ENCODE results near the gene MREG. TPM values are rescaled to one million over a fixed set of nuclear protein-coding genes. Genes with fewer than 3 reads are reported as not detected.
A peak's percentile ranks its signal among the peaks of the same experiment; 100 is the strongest.
"Not testable (repeated sequence)": the region's sequence is repeated elsewhere in the genome, so short reads cannot be mapped to it uniquely, and the experiment has no call there.

MREG gene
- total RNA-seq, 2 donors from 2014 or later, result 4.9 to 7.3 TPM

- H3K9me3 Mint-ChIP-seq, result no peaks in the 10 kb centered on the region
- peaks cover 4 to 12% of the 10 kb centered on the region in 2 donors for H3K36me3 Mint-ChIP-seq
- DNase-seq (ENCODE audit: low spot score in 2 of 2), result no peak
- peak overlapping the region in 1 of 2 donors; percentile 61 for H3K27ac Mint-ChIP-seq
- ATAC-seq, result no peak
Observed at GRCh38 chr2:216030216-216030615, 16.9 kb upstream of the MREG start.

GRCh38 chr2:216029416-216030129 lies 16.2 kb upstream of the MREG start:
- DNase-seq (ENCODE audit: low spot score in 2 of 2) (no peak), ATAC-seq (peak; percentile 25 to 37)
- peaks cover 4 to 12% of the 10 kb centered on the region in 2 donors for H3K36me3 Mint-ChIP-seq
- H3K27ac Mint-ChIP-seq, result peak overlapping the region in 1 of 2 donors; percentile 61
- H3K9me3 Mint-ChIP-seq, result no peaks in the 10 kb centered on the region

GRCh38 chr2:216024779-216025336 lies 11.5 kb upstream of the MREG start:
- H3K27ac Mint-ChIP-seq, result peak overlapping the region in 1 of 2 donors; percentile 14
- DNase-seq (ENCODE audit: low spot score in 2 of 2) (no peak), ATAC-seq (no peak)
- H3K36me3 Mint-ChIP-seq, result peaks cover 3 to 7% of the 10 kb centered on the region in 2 donors
- H3K9me3 Mint-ChIP-seq, result no peaks in the 10 kb centered on the region

GRCh38 chr2:216023055-216023648 lies 9.8 kb upstream of the MREG start:
- ATAC-seq (peak; percentile 70 to 81), DNase-seq (ENCODE audit: low spot score in 2 of 2) (peak in 1 of 2 donors; percentile 45)
- H3K27ac Mint-ChIP-seq, result no peak overlapping the region
- H3K36me3 Mint-ChIP-seq, result no peaks in the 10 kb centered on the region
- H3K9me3 Mint-ChIP-seq, result peaks cover 3% of the 10 kb centered on the region in 2 donors

GRCh38 chr2:216021768-216022565 lies 8.6 kb upstream of the MREG start:
- Mint-ChIP-seq H3K36me3 (no peaks in the 10 kb centered on the region), H3K27ac (no peak overlapping the region), H3K9me3 (peaks cover 3 to 4% of the 10 kb centered on the region in 2 donors)
- ATAC-seq, result no peak
- DNase-seq (ENCODE audit: low spot score in 2 of 2), result no peak

- no peak for DNase-seq (ENCODE audit: low spot score in 2 of 2)
- H3K9me3 Mint-ChIP-seq, result peaks cover 3 to 4% of the 10 kb centered on the region in 2 donors
- H3K36me3 Mint-ChIP-seq, result no peaks in the 10 kb centered on the region
- no peak for ATAC-seq
- H3K27ac Mint-ChIP-seq, result peak overlapping the region in 1 of 2 donors; percentile 34
Observed at GRCh38 chr2:216018709-216019108, 5.4 kb upstream of the MREG start.

- Mint-ChIP-seq H3K9me3 (peaks cover 3 to 4% of the 10 kb centered on the region in 2 donors), H3K27ac (peak overlapping the region in 1 of 2 donors; percentile 71), H3K36me3 (peaks cover 0 to 5% of the 10 kb centered on the region in 2 donors)
- ATAC-seq (peak; percentile 51 to 70), DNase-seq (ENCODE audit: low spot score in 2 of 2) (peak in 1 of 2 donors; percentile 62)
Observed at GRCh38 chr2:216017365-216017764, 4.0 kb upstream of the MREG start.

GRCh38 chr2:216016581-216016980 lies 3.2 kb upstream of the MREG start:
- peaks cover 3 to 4% of the 10 kb centered on the region in 2 donors for H3K9me3 Mint-ChIP-seq
- DNase-seq (ENCODE audit: low spot score in 2 of 2) (no peak), ATAC-seq (no peak)
- peaks cover 0 to 5% of the 10 kb centered on the region in 2 donors for H3K36me3 Mint-ChIP-seq
- H3K27ac Mint-ChIP-seq, result peak overlapping the region; percentile 61 to 73

- ATAC-seq (peak; percentile 77 to 83), DNase-seq (ENCODE audit: low spot score in 2 of 2) (peak; percentile 35 to 65)
- Mint-ChIP-seq H3K27ac (peak overlapping the region; percentile 73 to 86), H3K36me3 (peaks cover 0 to 5% of the 10 kb centered on the region in 2 donors), H3K9me3 (peaks cover 3 to 4% of the 10 kb centered on the region in 2 donors)
Observed at GRCh38 chr2:216015722-216016464, 2.5 kb upstream of the MREG start.

- H3K36me3 Mint-ChIP-seq, result peaks cover 0 to 5% of the 10 kb centered on the region in 2 donors
- no peak overlapping the region for H3K27ac Mint-ChIP-seq
- ATAC-seq, result no peak
- H3K9me3 Mint-ChIP-seq, result peaks cover 3 to 4% of the 10 kb centered on the region in 2 donors
- DNase-seq (ENCODE audit: low spot score in 2 of 2), result no peak
Observed at GRCh38 chr2:216014986-216015385, 1.6 kb upstream of the MREG start.

GRCh38 chr2:216014006-216014405 lies 655 bp upstream of the MREG start:
- H3K36me3 Mint-ChIP-seq, result peaks cover 0 to 5% of the 10 kb centered on the region in 2 donors
- no peak for ATAC-seq
- H3K9me3 Mint-ChIP-seq, result peaks cover 3 to 4% of the 10 kb centered on the region in 2 donors
- no peak overlapping the region for H3K27ac Mint-ChIP-seq
- no peak for DNase-seq (ENCODE audit: low spot score in 2 of 2)

- no peak for ATAC-seq
- Mint-ChIP-seq H3K27ac (peak overlapping the region; percentile 29 to 82), H3K9me3 (no peaks in the 10 kb centered on the region), H3K36me3 (peaks cover 0 to 5% of the 10 kb centered on the region in 2 donors)
- no peak for DNase-seq (ENCODE audit: low spot score in 2 of 2)
Observed at GRCh38 chr2:216012830-216013079, 596 bp downstream of the MREG start.

GRCh38 chr2:216012133-216012829 lies 1.1 kb downstream of the MREG start:
- Mint-ChIP-seq H3K36me3 (peaks cover 0 to 5% of the 10 kb centered on the region in 2 donors), H3K9me3 (no peaks in the 10 kb centered on the region), H3K27ac (peak overlapping the region in 1 of 2 donors; percentile 82)
- ATAC-seq (no peak), DNase-seq (ENCODE audit: low spot score in 2 of 2) (no peak)

- H3K9me3 Mint-ChIP-seq; DNase-seq (ENCODE audit: low spot score in 2 of 2); ATAC-seq; H3K27ac Mint-ChIP-seq; H3K36me3 Mint-ChIP-seq: not testable (repeated sequence)
Observed at GRCh38 chr2:216009215-216009614, 4.1 kb downstream of the MREG start.

GRCh38 chr2:216008387-216008786 lies 5.0 kb downstream of the MREG start:
- peaks cover 0 to 5% of the 10 kb centered on the region in 2 donors for H3K36me3 Mint-ChIP-seq
- H3K9me3 Mint-ChIP-seq, result no peaks in the 10 kb centered on the region
- ATAC-seq, result no peak
- no peak overlapping the region for H3K27ac Mint-ChIP-seq
- DNase-seq (ENCODE audit: low spot score in 2 of 2), result no peak
